ENCODE results near the gene HBM.

The HBM gene

DNA sequence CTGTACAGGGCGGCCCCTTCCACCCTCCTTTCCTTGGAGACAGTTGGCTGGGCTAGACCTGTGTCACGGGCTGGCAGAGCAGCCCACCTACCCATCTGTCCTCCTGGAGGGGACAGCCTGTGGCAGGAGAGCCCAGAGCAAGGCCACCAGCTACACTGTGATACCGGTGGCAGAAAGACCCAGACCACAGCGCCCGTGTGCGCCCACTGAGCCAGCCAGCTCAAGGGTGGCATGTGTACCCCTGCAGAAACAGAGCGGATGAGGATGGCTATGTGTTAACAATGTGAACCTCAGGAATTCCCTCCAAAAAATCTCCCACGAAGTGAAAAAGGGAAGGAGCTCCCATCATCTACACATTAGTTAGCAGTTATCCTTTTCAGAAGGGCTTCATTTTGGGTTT is 21.6 kb downstream of the HBM start:
- H3K4me3 ChIP-seq (ENCODE audit: low read depth, low read length), result no peak overlapping the region
- DNase-seq (ENCODE audit: low read depth), result no peak
- TF ChIP-seq, protein P1, sequence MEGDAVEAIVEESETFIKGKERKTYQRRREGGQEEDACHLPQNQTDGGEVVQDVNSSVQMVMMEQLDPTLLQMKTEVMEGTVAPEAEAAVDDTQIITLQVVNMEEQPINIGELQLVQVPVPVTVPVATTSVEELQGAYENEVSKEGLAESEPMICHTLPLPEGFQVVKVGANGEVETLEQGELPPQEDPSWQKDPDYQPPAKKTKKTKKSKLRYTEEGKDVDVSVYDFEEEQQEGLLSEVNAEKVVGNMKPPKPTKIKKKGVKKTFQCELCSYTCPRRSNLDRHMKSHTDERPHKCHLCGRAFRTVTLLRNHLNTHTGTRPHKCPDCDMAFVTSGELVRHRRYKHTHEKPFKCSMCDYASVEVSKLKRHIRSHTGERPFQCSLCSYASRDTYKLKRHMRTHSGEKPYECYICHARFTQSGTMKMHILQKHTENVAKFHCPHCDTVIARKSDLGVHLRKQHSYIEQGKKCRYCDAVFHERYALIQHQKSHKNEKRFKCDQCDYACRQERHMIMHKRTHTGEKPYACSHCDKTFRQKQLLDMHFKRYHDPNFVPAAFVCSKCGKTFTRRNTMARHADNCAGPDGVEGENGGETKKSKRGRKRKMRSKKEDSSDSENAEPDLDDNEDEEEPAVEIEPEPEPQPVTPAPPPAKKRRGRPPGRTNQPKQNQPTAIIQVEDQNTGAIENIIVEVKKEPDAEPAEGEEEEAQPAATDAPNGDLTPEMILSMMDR (IDR thresholded peaks at IDR 0.05; ENCODE audit: low read depth, low read length, missing control alignments), result no peak

DNA sequence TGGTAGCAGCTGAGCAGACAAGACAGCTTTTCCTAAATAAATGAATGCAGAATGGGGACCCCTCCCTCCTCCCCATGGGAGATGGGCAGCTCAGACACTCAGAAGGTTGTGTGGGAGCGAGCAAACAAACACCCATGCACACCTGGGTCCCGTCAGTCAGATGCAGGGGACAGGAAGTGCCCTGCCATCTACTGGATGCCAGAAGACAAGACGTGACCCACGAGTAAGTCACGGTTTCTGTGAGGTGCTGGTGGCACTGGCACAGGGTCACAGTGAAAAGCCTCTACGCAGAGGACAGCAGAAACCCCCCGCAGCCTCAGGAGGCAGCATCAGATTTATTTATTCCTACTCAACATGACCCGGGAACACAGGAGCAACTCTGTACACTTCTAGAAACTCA is 22.9 kb downstream of the HBM start:
- no peak for DNase-seq (ENCODE audit: low read depth)
- no peak overlapping the region for H3K4me3 ChIP-seq (ENCODE audit: low read depth, low read length)
- TF ChIP-seq, protein P1 (IDR thresholded peaks at IDR 0.05; ENCODE audit: low read depth, low read length, missing control alignments), result peak; percentile 39

DNA sequence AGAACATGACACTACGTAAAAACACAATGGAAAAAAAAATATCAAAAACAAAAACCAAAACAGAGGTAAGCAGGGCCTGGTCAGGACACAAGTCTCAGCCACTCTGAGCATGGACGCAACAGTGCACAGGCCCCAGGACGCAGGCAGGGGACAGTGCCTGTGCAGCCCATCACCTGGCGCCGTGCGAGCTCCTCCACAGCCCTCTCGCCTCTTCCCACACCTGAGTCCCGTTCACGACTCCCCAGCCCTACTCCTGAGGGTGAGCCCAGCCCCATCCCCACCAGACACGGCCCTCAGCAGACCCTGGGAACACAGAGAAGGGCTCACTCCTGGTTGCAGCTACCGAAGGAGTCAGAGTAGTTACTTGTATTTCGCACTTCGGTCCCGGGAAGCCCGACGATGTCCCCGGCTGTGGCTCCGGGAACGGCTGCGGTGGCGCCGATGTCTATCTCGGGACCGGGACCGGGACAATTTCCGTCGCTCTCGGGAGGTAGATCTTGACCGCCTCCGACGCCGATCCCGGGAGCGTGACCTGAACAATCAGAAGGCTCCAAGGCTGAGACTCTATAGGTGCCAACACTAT is 23.9 kb downstream of the HBM start:
- TF ChIP-seq, protein P1 (IDR thresholded peaks at IDR 0.05; ENCODE audit: low read depth, low read length, missing control alignments), result no peak
- DNase-seq (ENCODE audit: low read depth), result no peak

DNA sequence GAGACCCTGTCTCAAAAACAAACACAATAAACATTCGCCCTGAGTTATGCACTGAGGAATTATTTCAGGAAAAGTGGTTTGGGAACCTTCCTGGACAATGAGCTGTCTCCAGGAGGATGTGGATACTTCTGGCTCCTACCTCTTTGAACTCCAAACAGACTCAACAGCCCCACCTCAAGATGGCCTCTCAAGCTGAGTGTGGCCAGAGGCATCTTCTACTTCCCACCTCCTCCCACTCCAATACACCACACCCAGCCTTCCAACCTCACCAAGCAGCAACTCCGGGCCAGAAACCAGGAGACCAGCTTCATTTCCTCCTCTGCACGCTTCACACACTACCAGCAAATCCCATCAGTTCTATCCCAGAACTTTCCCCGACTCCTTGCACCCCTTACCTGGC is 26.1 kb downstream of the HBM start:
- TF ChIP-seq, protein P1 (IDR thresholded peaks at IDR 0.05; ENCODE audit: low read depth, low read length, missing control alignments), result no peak
- DNase-seq (ENCODE audit: low read depth), result no peak

More for the DNA sequence above, 23.9 kb downstream of the HBM start:
- H3K4me3 ChIP-seq (ENCODE audit: low read depth, low read length), result no peak overlapping the region

DNA sequence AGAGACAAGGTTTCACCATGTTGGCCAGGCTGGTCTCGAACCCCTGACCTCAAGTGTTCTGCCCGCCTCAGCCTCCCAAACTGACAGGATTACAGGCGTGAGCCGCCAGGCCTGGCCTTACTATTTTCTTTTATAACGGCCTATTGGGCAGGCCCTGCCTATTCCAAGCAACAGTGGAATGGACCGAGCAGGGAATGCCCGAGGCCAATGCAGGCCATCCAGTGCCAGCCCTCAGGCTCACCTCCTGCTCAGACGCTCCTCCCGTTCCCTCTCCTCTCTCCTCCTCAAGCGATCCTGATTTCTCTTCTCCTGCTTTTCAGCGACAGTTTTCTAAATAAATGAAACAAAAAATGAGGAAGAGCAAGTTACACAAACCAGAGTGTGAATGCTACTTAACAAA is 26.9 kb downstream of the HBM start:
- H3K4me3 ChIP-seq (ENCODE audit: low read depth, low read length), result no peak overlapping the region
- TF ChIP-seq, protein P1 (IDR thresholded peaks at IDR 0.05; ENCODE audit: low read depth, low read length, missing control alignments), result no peak
- no peak for DNase-seq (ENCODE audit: low read depth)

More for the DNA sequence above, 26.1 kb downstream of the HBM start:
- no peak overlapping the region for H3K4me3 ChIP-seq (ENCODE audit: low read depth, low read length)

DNA sequence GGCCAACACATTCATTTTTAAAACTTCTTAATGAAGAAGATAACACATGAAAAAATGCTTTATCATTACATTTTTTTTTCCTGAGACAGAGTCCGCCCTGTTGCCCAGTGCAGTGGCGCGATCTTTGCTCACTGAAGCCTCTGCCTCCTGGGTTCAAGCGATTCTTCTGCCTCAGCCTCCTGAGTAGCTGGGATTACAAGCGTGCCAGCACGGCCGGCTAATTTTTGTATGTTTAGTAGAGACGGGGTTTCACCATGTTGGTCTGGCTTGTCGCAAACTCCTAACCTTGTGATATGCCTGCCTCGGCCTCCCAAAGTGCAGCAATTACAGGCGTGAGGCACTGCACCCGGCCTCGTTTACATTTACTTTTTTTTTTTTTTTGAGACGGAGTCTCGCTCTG is 27.7 kb downstream of the HBM start:
- no peak overlapping the region for H3K4me3 ChIP-seq (ENCODE audit: low read depth, low read length)
- TF ChIP-seq, protein P1 (IDR thresholded peaks at IDR 0.05; ENCODE audit: low read depth, low read length, missing control alignments), result no peak
- DNase-seq (ENCODE audit: low read depth), result no peak

DNA sequence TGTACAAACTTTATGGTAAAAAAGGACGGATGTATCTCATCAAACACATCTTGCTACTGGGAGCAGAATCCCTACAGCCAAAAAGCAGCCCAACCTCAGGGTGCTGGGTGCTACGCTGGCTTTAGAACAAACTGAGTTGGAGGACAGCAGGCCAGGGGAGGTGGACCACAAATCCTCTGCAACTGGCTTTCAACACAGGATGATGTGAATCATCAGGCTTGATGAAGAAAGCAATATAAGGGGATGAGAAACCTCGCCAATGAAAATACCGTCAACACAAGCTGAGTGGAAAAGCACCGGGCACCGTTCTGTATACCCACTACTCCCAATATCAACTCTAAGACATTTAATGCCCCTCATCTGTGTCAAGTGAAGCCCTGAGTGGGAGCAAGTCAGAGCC is 28.7 kb downstream of the HBM start:
- no peak for DNase-seq (ENCODE audit: low read depth)
- TF ChIP-seq, protein P1 (IDR thresholded peaks at IDR 0.05; ENCODE audit: low read depth, low read length, missing control alignments), result no peak
- no peak overlapping the region for H3K4me3 ChIP-seq (ENCODE audit: low read depth, low read length)
